Stomach smooth muscle (tissue), 2 donors: ENCODE measurements around the gene PNPLA2.

Experiments
- H3K27ac ChIP-seq: one replicate; pipeline ENCODE4 v1.7.0; 2013; ENCODE audit warnings: mild to moderate bottlenecking, low read length, inconsistent platforms
- H3K27me3 ChIP-seq, 2 donors: one replicate each; pipeline ENCODE4 v1.7.0; 2013; ENCODE audit warnings: low read length in 2 of 2; ENCODE audit not compliant: insufficient read depth in 2 of 2, control insufficient read depth in 1 of 2
- H3K36me3 ChIP-seq, 2 donors: one replicate each; pipeline ENCODE4 v1.7.0; 2013; ENCODE audit warnings: low read length in 2 of 2; ENCODE audit not compliant: control insufficient read depth in 2 of 2, insufficient read depth in 2 of 2
- H3K4me1 ChIP-seq: one replicate; pipeline ENCODE4 v1.7.0; 2013; ENCODE audit warnings: low read length; ENCODE audit not compliant: control insufficient read depth, insufficient read depth
- H3K4me3 ChIP-seq, 2 donors: one replicate each; pipeline ENCODE4 v1.7.0; 2013; ENCODE audit warnings: low read length in 2 of 2
- H3K9ac ChIP-seq, 2 donors: one replicate each; pipeline ENCODE4 v1.7.0; 2013; ENCODE audit warnings: low read length in 2 of 2, mild to moderate bottlenecking in 1 of 2
- H3K9me3 ChIP-seq, 2 donors: one replicate each; pipeline ENCODE4 v1.7.0; 2013; ENCODE audit warnings: low read length in 2 of 2; ENCODE audit not compliant: control insufficient read depth in 2 of 2
- donor health status: healthy.
- donor health status: Pancreatic carcinoma.

Gene PNPLA2

DNA sequence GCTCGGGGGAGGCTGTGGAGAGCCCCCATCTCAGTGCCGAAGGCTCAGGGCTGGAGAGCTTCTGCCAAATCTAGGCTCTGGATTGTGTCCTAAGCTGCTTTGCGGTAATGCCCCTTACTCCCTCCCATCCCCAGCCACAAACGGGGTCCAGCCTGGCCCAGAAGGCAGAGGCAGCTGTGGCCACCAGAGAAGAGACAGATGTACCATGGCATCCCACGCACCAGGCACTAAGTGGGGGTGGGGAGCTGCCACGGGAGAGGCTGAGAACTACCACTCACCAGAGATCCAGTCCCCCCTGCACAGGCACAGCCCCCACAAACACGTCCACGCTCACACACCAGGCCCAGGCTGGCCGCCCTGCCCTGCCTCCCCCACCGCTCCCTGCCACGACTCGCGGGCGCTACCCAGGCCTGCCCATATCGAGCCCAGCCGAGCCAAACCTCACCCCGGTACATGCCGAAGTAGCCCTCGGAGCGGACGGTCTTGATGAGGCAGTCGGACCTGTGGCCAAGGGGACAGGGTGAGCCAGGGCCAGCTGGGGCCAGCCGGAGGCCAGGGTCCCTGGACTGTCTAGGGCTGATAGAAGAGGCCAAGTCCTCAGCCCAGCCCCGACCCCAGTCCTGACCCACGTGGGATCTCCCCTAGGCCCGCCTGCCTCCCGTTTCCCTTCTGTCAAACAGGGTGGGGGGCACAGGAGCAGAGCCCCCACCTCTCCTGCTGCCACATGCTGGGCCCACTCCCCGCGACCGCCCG is 24.5 kb upstream of the PNPLA2 start:
- Histone ChIP-seq H3K4me1 (peaks cover 37% of the 10 kb centered on the region), H3K9ac (no peak overlapping the region), H3K4me3 (no peak overlapping the region)

DNA sequence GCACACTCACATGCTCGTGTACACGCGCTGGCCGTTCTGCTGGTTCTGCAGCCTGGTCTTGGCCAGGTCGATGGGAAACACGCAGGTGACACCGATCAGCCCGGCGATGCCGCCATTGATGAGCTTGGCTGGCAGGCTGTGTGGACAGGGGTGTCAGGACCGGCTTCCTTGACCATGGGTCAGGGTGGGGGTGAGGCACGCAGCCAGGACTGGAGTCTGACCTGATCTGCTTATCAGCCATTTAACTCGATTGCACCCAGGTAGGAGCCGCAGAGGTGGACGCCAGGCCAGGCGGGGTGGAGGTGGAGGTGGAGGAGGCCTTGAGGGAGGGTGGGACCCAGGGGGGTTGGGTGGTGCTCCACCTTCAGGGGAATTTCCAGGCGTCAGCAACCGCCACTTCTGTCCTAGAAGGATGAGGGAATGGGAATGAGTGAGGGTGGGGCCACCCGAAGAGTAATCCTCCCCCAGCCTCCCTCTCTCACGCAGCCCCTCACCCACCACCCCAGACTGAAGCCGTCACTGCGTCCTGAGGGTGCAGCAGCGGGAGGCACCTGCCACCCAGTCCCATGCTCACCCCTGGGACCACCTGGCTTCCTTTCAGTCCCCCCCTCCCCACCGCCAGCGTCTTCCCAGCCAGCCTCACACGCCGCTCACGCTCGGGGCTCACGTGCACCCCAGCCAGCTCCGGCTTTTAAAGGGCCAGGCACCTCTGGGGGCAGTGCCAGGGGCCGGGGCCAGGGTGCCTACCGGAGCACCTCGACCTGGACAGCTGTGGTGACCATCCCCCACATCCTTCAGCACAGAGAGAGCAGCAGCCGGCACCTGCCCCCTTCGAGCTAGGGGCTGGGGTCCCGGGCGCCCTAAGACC is 23.7 kb upstream of the PNPLA2 start:
- Histone ChIP-seq H3K9ac (peak overlapping the region in 1 of 2 donors; percentile 79), H3K4me1 (peaks cover 33% of the 10 kb centered on the region), H3K4me3 (peak overlapping the region; percentile 81 to 85), H3K27me3 (peaks cover 6 to 7% of the 10 kb centered on the region in 2 donors), H3K27ac (no peak overlapping the region), H3K9me3 (no peaks in the 10 kb centered on the region), H3K36me3 (no peaks in the 10 kb centered on the region)

More for the DNA sequence above, 24.5 kb upstream of the PNPLA2 start:
- Histone ChIP-seq H3K27me3 (peaks cover 11 to 13% of the 10 kb centered on the region in 2 donors), H3K27ac (no peak overlapping the region), H3K36me3 (no peaks in the 10 kb centered on the region), H3K9me3 (no peaks in the 10 kb centered on the region)

DNA sequence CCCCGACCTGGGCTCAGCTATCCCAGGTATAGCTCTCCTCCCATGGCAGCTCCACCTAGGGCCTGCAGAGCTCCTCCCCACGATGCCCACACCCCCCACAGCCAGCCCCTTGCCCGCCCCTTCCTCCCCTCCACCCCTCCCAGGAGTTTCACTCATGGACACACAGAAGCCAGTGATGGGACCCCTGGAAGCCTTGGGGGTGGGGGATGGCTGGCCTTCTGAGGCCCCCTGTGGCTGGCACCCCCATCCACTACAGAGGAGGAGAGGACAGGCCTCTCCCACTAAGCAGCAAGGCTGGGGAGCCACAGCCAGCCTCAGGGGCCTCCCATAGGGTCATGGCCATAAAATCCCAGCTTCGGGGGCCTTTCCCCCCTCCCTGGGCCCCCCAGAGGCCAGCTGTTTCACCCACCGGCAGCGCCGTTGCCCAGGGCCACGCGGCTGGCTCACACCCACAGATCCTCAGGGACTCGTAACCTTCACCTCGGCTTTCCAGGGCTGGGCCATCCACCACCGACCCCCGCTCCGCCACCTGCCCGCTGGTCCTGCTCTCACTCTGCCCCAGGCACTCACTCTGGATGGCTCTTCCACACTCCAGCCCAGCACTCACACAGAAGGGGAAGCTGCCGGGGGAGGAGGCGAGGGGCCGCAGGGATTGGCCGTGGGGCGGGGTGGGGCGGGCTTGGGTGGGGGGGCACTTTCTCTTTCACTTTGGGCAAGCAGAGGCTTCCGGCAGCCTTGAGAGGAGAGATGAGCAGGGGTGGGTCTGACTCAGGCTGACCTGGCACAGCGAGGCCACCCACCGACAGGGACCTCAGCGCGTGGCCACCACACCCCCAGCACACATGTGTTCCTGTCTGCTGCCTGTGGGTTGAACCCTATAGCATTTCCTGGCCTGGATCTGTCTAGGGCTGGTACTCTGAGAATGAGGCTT is 22.8 kb upstream of the PNPLA2 start:
- H3K27ac ChIP-seq, result peak overlapping the region; percentile 82
- H3K4me3 ChIP-seq, result peak overlapping the region; percentile 81 to 85
- no peaks in the 10 kb centered on the region for H3K36me3 ChIP-seq
- peaks cover 33% of the 10 kb centered on the region for H3K4me1 ChIP-seq
- peak overlapping the region; percentile 68 to 79 for H3K9ac ChIP-seq
- peaks cover 3 to 4% of the 10 kb centered on the region in 2 donors for H3K27me3 ChIP-seq
- H3K9me3 ChIP-seq, result no peaks in the 10 kb centered on the region

DNA sequence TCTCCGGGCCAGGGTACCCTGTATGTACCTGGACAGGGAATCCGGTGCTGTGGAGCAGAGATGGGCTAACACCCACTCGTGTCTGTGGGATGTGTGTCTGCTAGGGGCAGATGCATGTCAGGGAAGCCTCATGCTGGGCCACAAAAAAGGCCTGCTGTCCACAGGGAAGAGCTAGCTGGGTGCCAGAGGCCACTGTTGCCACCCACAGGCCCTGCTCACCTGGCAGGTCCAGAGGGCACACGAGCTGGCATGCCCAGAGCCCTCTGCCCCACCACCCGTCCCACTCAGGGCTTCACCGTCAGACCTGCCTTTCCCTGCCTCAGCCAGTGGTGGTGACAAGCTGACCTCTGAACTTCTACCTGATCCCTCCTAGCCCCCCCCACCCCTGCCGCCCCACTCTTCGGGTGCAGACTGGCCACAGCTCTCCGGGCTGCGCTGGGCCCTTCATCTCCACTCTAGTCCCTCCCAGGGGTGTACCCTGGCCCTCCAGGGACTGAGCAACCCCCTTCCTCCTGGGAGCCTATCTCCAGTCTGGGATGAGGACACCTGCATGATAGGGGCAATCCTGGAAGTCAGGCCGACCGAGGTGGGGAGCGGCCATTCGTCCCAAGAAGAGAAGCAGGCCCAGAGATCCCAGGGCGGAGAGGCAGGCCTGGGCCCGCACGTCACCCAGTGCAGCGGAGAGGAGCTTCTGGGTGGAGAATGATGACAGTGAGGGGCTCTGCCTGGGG is 22.0 kb upstream of the PNPLA2 start:
- peak overlapping the region; percentile 81 to 85 for H3K4me3 ChIP-seq
- peaks cover 33% of the 10 kb centered on the region for H3K4me1 ChIP-seq
- H3K9me3 ChIP-seq, result no peaks in the 10 kb centered on the region
- H3K27ac ChIP-seq, result peak overlapping the region; percentile 82
- H3K9ac ChIP-seq, result peak overlapping the region; percentile 49 to 68
- peaks cover 0 to 2% of the 10 kb centered on the region in 2 donors for H3K36me3 ChIP-seq
- H3K27me3 ChIP-seq, result no peaks in the 10 kb centered on the region

DNA sequence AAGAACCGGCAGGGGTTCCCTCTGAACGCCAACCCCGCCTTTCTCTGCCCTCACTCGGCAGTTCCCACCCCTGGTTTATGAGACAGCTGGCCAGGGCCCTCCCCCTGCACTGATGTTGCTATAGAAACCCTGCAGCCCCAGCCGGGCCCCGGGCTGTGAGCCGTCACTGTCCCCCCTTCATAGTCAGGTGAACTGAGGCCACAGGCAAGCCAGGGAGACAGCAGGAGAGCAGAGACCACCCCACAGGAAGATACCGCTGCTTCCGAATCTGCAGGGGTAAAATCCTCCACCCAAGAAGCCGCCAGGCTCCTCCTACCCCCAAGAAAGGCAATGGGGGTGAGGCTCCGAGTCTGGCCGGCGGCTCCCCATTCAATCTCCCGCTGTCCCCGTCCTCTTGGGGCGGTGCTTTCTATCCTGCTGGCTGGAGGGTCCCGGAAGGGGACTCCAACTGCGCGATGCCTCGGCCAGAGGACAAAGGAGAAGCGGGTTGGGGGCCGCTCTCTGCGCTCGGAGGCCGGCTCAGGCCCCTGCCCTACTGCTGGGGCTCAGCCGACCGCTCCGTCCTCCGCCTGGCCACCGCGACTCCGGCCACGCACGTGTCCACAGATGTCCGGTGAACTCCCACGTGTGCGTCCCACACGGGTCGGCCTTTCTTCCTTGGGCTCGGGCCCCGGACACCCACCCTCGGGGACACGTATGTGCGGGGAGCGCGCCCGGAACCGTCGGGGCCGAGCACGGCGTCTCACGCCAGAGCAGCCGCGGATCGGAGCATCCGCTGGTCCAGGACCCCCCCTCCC is 21.2 kb upstream of the PNPLA2 start:
- peaks cover 0 to 2% of the 10 kb centered on the region in 2 donors for H3K36me3 ChIP-seq
- H3K9ac ChIP-seq, result peak overlapping the region; percentile 49 to 58
- H3K27me3 ChIP-seq, result no peaks in the 10 kb centered on the region
- peak overlapping the region; percentile 82 for H3K27ac ChIP-seq
- H3K9me3 ChIP-seq, result no peaks in the 10 kb centered on the region
- H3K4me3 ChIP-seq, result peak overlapping the region; percentile 81 to 85
- H3K4me1 ChIP-seq, result peaks cover 33% of the 10 kb centered on the region

DNA sequence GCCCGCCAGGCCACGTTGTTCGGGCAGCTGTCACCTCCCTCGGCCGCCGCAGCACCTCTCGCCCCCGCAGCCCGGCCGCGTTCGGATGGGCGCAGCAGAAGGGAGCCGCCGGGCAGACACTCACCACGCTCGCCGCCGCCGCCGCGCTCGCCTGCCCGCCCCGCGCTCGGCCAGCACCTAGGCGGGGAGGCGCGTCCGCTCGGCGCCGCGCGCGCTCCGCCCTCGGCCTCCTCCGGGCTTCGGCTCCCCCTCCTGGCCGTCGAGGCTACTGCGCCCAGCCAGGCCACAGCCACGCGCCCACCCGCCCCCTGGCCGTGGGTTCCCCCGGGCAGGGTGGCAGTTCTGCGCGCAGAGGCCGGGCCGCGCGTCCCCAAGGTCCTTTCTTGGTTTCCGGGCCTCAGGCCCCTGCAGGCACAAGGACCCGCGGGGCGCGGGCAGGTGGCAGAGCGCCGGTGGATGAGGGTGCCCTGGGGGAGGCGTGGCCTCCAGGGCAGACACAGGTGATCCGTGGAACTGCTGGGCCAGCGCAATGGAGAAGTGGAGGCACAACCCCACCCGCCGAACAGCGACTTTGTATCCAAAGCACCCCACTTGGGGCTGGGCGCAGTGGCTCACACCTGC is 20.5 kb upstream of the PNPLA2 start, which contains the start of gene SLC25A22:
Gene SLC25A22, minus strand, starts transcription at position 189 of the 621 bp plus-strand sequence. CDS start 3,275 bp downstream, outside the sequence.
- Histone ChIP-seq H3K4me3 (peak within 1 kb of the TSS; percentile 81 to 85), H3K27ac (peak within 1 kb of the TSS; percentile 82), H3K9me3 (no peaks in the 10 kb centered on the region), H3K4me1 (peaks cover 33% of the 10 kb centered on the region), H3K36me3 (peaks cover 0 to 2% of the 10 kb centered on the region in 2 donors), H3K27me3 (no peaks in the 10 kb centered on the region), H3K9ac (peak within 1 kb of the TSS; percentile 49 to 58)

DNA sequence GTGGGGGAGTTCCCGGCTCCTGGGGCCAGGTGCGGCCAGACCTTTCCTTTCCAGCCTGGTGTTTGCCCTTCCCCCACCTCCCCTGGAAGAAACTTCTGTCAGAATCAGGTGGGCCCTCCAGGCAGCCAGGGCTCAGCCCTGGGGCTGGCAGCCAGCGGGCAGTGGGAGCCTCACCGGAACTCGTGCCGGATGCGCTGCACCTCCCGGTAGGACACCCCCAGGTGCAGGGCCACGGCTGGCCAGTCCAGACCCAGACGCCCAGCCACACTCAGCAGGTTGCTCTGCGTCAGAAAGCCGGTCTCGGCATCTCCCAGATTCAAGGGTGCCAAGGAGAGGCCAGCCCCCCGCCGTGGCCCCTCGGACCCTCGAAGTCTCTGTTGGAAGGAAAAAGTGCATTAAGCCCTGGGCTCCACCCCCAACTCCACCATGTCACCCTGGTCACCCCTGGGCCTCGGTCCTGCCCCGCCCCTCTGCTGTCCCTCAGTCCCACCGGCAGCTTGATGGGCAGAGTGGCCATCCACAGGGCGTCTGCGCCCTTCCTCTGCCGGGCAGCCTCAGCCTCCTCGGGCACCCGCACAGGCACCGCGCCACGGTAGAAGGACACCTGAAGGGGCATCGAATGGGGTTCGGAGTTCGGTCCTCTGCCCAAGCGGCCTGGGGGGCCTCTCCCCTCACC is 18.9 kb upstream of the PNPLA2 start:
- H3K27me3 ChIP-seq, result no peaks in the 10 kb centered on the region
- no peaks in the 10 kb centered on the region for H3K9me3 ChIP-seq
- peaks cover 42% of the 10 kb centered on the region for H3K4me1 ChIP-seq
- H3K9ac ChIP-seq, result no peak overlapping the region
- no peak overlapping the region for H3K4me3 ChIP-seq
- no peak overlapping the region for H3K27ac ChIP-seq
- H3K36me3 ChIP-seq, result peaks cover 0 to 2% of the 10 kb centered on the region in 2 donors

DNA sequence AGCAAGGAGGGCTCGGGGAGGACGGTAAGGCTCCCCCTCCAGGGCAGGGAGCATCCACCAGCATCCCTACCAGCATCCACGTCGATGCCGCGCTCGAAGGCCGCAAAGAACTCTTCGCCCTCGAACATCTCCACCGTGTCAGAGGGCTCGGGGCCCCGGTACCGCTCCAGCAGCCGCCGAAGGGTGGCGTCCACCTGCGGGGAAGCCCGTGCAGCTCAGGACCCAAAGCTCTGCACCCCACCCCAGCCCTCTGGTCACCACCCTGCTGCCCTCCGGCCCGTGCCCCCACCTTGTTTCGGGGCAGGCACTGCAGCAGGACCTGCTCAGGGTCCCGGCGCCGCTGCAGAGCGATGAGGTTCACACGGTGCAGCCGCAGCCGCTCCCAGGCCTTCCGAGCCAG is 18.2 kb upstream of the PNPLA2 start:
- no peak overlapping the region for H3K27ac ChIP-seq
- peaks cover 0 to 2% of the 10 kb centered on the region in 2 donors for H3K36me3 ChIP-seq
- H3K9me3 ChIP-seq, result no peaks in the 10 kb centered on the region
- H3K27me3 ChIP-seq, result no peaks in the 10 kb centered on the region
- no peak overlapping the region for H3K9ac ChIP-seq
- no peak overlapping the region for H3K4me3 ChIP-seq
- peaks cover 40% of the 10 kb centered on the region for H3K4me1 ChIP-seq
